Subcutaneous preadipocyte (primary cell): Measurements from ENCODE around the gene SHTN1. TPM values are rescaled to one million over a fixed set of nuclear protein-coding genes. Genes with fewer than 3 reads are reported as not detected.

ENCODE experiments used
- small RNA-seq: library from RNA; depleted of rRNA; stranded (forward); fragments of <200 nt; gene quantifications from one replicate; pipeline ENCODE3, GENCODE V24; 2012
- total RNA-seq: library from RNA; depleted of rRNA; stranded (reverse); fragments of >200 nt; gene quantifications from 2 replicates; pipeline ENCODE4 v1.2.3, GENCODE V29; 2012

The SHTN1 gene
- total RNA-seq: 0.37 and 0.39 TPM in 2 replicates

GRCh38 chr10:117005026-117005526 is at the start of gene SHTN1:
Gene SHTN1 (minus strand): TSS chr10:117005187. CDS start chr10:117005079, 108 bp downstream.

GRCh38 chr10:116849248-116850057 is 155.5 kb downstream of the SHTN1 start, which contains the start of gene ENO4:
Gene ENO4 (plus strand): TSS chr10:116849499. CDS start chr10:116849567, 68 bp downstream.

Small RNA genes within 50 kb of the gene (small RNA-seq; reads per million reads assigned to genes)
- not detected for gene AC012308.1

Other genes with a start within 250 kb of the SHTN1 start
- gene ENO4, start 155.7 kb downstream of the SHTN1 start, total RNA-seq: under 0.01 TPM in 1 of 2 replicates, not detected in the other
- gene VAX1, start 133.1 kb upstream of the SHTN1 start, total RNA-seq: not detected in 2 replicates
- not detected in 2 replicates for gene KCNK18, start 192.3 kb upstream of the SHTN1 start, total RNA-seq
- gene SLC18A2, start 235.9 kb upstream of the SHTN1 start, total RNA-seq: not detected in 2 replicates